GOT3 (cell line): ENCODE measurements around the gene TMEM267.
"Not testable (repeated sequence)": the region's sequence is repeated elsewhere in the genome, so short reads cannot be mapped to it uniquely, and the experiment has no call there.

ENCODE experiments used
- DNase-seq: peaks from one replicate; lab custom pipeline; 2025; ENCODE audit warnings: mixed read lengths; lab: John Stamatoyannopoulos, UW

TMEM267 gene

GRCh38 chr5:43456556-43456955, 27.1 kb downstream of the TMEM267 start:
- DNase-seq: no peak

DNA sequence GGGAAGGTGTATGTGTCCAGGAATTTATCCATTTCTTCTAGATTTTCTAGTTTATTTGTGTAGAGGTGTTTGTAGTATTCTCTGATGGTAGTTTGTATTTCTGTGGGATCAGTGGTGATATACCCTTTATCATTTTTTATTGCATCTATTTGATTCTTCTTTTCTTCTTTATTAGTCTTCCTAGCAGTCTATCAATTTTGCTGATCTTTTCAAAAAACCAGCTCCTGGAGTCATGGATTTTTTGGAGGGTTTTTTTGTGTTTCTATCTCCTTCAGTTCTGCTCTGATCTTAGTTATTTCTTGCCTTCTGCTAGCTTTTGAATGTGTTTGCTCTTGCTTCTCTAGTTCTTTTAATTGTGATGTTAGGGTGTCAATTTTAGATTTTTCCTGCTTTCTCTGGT, 42.1 kb downstream of the TMEM267 start:
- DNase-seq: not testable (repeated sequence)

- DNase-seq: no peak
Observed at GRCh38 chr5:43437062-43437660, 46.5 kb downstream of the TMEM267 start.

- no peak for DNase-seq
Observed at GRCh38 chr5:43433382-43433781, 50.3 kb downstream of the TMEM267 start.

DNA sequence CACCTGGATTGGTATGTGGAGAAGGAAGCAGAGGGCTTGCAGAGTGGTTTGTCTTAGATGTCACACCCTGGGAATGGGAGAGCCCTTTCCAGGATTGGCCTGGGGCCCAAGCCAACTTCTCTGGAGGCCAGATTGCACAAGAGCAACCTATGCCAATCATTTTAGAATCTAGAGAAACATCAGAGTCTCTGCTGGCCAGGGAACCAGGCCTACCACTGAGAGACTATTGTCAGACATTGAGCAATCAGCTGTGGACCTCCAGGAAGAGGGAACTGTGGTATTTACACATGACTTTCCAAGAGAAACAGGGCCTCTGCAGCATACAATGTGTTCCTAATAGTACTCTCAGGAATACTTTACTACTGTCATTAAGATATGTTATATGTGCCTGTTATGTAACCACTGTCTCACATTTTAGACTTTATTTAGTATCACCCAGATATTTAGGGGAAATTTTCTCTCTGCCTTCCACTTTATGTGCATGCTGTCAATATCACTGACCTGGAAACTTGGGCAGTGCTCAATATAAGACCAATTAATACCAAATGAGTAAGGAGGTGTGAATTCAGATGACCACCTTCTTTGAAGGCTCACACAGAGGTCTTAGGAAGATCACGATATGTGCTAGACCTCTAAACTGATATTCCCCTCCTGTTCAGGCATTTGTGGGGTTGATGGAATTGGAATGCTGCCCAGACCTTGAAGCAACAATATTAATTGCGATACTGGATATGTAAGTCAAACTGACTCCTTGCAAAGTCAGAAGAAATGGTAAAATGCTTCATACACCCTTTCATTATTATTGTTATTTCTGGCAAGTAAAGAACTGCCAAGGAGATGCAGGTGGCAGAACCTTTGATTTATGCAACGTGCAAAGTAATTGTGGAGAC, 50.9 kb downstream of the TMEM267 start:
- DNase-seq: no peak

DNA sequence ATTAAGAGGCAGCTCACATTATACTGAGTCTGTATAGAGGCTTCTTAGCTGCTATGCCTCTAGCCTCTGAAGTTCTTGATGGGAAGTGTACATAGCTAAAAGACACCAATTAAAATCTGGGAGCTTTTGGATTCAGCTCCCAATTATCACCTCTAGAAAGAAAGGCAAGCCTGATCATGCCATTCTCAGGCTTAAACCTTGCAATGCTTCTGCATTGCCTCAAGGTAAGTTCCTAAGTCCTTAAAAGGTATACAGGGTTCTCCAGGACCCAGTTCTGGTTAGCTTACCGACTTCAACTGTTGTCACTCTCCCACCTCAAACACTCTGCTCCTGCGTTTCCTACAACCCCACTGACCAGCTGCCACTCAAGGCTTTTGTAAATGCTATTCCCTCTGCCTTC, 54.0 kb downstream of the TMEM267 start:
- no peak for DNase-seq

- DNase-seq: no peak
Observed at GRCh38 chr5:43429016-43429415, 54.6 kb downstream of the TMEM267 start.

DNA sequence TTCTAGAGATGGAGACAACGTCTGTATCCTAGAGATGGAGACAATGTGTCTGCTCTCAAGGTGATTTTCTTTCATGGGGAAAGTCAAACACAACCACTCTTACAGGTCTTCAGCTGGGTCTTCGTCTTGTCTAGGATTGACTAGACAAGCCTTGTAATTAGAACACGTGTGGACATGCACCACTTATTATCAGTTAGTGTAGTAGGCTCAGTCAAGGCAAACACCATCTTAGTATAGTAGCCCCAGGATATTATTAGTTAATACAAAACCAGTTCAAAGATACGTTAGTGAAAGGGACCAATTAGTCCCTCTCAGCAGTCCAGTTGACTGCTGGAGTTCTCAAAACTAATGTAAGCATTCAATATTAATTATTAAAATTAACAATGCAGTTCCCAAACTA, 56.4 kb downstream of the TMEM267 start:
- no peak for DNase-seq

DNA sequence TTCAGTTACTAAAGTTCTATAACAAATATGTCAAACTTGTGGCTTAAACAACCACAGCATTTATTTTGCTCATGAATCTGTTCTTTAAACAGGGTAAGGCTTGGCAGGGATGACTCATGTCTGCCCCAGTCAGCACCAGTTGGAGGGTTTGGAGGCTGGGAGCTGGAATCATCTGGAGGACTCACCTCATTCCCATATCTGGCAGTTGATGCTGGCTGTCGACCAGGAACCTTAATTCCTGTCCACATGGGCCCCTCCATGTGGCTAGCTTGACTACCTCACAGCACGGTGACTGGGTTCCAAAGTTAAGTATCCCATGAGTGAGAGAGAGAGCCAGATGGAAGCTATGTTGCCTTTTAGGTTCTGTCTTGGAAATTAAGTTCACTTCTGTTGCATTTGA, 57.7 kb downstream of the TMEM267 start:
- peak; percentile 31 for DNase-seq

DNA sequence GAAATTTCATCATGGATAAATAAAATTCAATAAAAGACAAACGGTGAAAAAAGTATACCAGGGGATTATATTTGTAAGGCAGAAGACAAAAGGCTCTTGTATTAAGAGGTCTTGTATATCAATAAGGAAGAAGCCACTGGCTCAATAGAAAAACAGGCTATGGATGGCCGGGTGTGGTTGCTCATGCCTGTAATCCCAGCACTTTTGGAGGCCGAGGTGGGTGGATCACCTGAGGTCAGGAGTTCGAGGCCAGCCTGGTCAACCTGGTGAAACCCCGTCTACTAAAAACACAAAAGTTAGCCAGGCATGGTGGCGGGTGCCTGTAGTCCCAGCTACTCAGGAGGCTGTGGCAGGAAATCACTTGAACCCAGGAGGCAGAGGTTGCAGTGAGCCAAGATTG, 60.6 kb downstream of the TMEM267 start:
- not testable (repeated sequence) for DNase-seq

DNA sequence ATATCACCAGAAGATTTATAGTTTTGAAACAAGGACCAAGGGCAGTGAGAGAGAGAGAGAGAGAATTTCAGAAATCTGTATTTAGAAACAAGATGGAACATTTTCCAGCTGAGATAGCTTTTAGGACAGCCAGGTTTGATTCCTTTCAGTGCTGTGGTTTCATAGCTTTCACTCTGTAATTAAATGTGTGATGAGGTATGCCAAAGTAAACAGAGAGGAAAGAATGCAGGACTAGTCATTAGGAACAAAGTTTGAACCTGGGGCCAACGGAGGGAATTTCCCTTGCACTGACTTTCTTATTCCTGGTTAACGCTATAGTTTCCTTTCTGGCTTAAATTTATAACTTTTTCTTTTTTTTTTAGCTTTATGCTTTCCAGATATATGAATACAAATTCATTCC, 61.5 kb downstream of the TMEM267 start:
- no peak for DNase-seq

GRCh38 chr5:43421450-43422133, 62.1 kb downstream of the TMEM267 start:
- no peak for DNase-seq

- DNase-seq: no peak
Observed at GRCh38 chr5:43420241-43420640, 63.4 kb downstream of the TMEM267 start.

DNA sequence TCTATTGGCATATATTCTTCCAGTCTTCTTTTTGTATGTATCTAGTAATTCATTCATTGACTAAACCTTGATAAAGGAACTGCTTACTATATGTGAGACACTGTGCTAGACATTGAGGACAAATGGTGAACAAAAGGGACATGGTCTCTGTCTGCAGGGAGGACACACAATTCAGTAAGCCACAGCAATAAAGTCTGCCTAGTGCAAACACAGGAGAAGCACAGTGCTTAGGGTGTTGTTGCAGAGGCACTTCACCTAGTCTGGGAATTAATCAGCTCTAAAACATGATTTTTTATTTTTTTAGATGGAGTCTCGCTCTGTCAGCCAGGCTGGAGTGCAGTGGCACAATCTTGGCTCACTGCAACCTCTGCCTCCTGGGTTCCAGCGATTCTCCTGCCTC, 65.1 kb downstream of the TMEM267 start:
- no peak for DNase-seq

DNA sequence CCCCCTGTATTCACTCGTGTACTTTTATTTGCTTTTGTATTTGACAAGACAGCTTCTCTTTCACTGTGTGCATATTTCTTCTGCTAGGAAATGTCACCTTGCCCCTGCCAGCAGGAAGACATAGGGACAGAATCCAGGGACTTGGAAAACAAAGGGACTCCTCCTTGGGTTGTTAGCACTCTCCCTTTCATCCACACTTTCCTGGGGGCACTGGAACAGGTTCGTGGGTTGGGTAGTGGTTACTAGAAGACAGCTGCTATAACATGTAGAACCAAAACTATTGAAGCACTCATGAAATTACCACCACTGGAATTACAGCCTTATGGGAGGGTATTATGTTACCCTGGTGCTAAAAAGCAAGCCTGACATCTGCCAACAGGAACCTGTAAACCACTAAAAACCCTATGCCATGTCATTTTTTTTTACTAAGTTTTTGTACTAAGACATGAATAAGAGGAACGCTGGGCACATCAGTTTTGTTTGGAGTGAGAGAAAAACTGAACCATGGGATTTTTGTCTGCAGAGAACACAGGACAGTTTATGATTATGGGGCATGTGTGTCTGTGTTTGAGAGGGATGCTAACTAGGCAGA, 66.8 kb downstream of the TMEM267 start:
- DNase-seq: no peak

DNA sequence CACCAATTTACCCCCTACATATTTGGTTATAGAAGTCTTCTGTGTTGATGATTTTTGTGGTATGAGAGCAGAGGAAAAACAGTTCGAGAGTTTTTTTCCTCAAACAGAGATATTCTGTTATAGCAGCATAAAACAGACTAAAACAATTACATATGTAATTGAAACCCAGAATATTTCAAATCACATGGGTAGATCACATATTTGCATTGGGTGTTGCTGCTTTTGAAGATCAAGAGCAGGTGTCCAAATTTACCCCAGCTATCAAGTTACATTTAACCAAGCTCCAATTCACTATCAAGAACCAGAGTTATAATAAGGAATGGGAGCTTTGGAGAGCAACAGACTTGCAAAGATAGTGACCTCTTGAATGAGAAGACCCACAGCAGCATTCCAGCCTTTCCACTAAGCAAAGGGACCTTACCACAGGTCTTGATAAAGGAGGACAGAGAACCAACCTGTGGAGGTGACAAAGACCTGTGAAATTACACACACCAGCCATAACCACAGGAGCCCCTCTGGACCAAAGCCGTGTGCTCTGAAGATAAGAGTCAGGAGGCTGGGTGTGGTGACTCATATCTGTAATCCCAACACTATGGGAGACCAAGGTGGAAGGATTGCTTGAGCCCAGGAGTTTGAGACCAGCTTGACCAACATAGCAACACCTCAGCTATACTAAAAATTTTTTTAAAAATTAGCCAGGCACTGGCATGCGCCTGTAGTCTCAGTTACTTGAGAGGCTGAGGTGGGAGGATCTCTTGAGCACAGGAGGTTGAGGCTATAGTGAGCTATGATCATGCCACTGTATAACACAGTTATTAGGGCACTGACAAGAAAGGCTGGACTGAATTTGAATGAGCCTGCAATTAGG, 67.5 kb downstream of the TMEM267 start:
- no peak for DNase-seq

GRCh38 chr5:43413966-43414365, 69.7 kb downstream of the TMEM267 start:
- DNase-seq: no peak

GRCh38 chr5:43412644-43413043, 71.0 kb downstream of the TMEM267 start:
- no peak for DNase-seq

DNA sequence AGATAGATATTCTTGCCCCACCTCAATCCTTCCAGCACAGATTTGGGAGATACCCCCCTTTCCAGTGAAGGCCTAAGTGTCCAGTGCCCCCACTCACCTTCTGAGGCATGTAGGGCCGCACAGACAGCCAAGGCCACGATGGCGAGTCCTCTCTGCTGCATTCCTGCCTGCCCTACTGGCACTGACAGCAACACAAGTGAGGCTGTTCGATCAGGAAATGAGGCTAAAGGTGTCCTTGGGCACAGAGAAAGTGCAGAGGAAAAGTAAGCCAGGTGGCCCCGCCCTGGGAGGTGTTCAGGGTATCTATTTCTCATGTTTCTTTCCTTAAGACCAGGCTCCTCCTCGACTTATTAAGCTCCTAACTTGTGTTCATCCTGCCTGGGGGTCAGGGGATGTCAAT, 71.5 kb downstream of the TMEM267 start, which contains the start of gene CCL28:
Gene CCL28, minus strand, starts transcription at position 236 of the 400 bp plus-strand sequence. Its CDS starts 75 bp downstream, at position 161.
- no peak for DNase-seq

GRCh38 chr5:43411495-43411894, 72.2 kb downstream of the TMEM267 start:
- DNase-seq: no peak

DNA sequence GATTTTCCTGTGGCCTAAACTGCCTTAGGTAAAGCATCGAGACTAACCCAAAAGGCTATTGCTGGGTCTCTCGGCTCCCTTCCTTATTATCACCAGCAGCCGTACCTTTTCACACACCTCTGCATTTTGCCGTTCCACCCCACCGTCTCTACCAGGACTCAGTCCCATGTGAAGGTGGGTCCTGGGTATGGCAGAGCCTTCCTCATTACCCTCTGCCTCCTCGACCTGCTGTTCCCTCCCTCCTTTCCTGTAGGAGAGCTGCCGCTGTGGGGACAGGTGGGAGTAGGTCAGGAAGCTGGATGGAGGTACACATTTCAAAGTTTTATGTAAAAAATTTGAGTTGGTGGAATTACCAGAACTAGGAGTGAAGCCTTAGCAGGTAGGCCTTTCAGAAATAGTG, 73.3 kb downstream of the TMEM267 start:
- DNase-seq: no peak
